ENCODE measurements around the gene BMP8A. TPM values are rescaled to one million over a fixed set of nuclear protein-coding genes. Genes with fewer than 3 reads are reported as not detected.
"Not testable (repeated sequence)": the region's sequence is repeated elsewhere in the genome, so short reads cannot be mapped to it uniquely, and the experiment has no call there.

BMP8A gene
- total RNA-seq, 1 donor, result not detected

DNA sequence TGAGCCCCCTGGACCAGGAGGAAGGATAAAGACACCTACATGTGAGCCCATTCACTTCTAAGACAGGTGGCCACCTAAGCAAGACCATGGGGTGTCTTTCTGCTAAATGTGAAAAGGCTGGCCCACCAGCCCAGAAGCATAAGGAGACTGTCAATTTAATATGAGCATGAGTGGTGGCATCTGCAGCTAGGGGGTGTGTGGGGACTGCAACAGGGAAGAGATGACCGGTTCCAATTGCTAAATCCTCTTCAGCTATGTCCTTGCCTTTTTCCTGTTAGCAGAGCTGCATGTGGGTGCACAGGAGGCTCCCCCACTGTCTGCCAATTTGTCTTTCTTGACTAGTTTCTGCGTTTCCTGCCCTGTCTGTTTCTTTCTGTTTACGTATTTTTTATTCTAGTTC lies 22.3 kb upstream of the BMP8A start:
- TF ChIP-seq, protein P1, sequence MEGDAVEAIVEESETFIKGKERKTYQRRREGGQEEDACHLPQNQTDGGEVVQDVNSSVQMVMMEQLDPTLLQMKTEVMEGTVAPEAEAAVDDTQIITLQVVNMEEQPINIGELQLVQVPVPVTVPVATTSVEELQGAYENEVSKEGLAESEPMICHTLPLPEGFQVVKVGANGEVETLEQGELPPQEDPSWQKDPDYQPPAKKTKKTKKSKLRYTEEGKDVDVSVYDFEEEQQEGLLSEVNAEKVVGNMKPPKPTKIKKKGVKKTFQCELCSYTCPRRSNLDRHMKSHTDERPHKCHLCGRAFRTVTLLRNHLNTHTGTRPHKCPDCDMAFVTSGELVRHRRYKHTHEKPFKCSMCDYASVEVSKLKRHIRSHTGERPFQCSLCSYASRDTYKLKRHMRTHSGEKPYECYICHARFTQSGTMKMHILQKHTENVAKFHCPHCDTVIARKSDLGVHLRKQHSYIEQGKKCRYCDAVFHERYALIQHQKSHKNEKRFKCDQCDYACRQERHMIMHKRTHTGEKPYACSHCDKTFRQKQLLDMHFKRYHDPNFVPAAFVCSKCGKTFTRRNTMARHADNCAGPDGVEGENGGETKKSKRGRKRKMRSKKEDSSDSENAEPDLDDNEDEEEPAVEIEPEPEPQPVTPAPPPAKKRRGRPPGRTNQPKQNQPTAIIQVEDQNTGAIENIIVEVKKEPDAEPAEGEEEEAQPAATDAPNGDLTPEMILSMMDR (IDR thresholded peaks at IDR 0.05; ENCODE audit: insufficient read depth, low read length), result no peak
- H3K4me3 ChIP-seq (ENCODE audit: low read depth, low read length), result no peak overlapping the region
- no peak for DNase-seq (ENCODE audit: low read depth)

DNA sequence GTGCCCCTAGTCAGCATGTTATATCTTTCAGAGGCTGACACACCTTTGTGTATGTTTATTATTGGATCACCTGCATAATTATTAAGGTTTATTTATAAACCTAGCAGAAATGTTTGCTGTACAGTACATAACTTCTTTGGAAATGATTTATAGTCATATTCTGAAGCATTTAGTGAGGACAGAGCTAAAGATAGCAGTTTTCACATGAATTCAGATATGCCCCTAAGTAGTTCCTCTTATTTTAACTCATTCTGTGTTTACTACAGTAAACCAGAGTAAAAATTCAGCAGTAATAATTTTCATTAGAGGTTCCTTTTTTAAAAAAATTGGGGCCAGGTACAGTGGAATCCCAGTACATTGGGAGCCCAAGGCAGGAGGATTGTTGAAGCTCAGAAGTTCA lies 21.4 kb upstream of the BMP8A start:
- TF ChIP-seq, protein P1 (IDR thresholded peaks at IDR 0.05; ENCODE audit: insufficient read depth, low read length), result no peak
- H3K4me3 ChIP-seq (ENCODE audit: low read depth, low read length), result no peak overlapping the region
- no peak for DNase-seq (ENCODE audit: low read depth)

GRCh38 chr1:39472826-39473225 lies 18.6 kb upstream of the BMP8A start:
- TF ChIP-seq, protein P1 (IDR thresholded peaks at IDR 0.05; ENCODE audit: insufficient read depth, low read length), result no peak
- H3K4me3 ChIP-seq (ENCODE audit: low read depth, low read length), result no peak overlapping the region
- DNase-seq (ENCODE audit: low read depth), result no peak

DNA sequence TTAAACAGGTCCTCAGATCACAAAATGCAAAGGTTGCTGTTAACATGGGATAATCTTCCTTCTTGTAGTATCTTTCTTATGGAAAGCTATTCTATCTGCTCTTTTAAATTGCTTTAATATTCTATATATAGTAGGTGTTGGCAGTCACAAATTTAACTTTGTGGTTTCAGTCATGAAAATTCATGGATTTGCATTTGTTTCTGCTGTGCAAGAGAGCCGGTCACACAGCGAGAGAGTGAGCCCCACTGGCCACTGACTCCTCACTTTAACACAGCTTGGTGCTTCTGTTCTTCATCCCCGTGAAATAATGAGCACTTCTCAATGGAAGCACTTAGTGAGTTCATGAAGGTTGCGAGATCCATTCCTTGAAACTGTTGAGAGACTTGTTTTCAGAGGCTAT lies 18.1 kb upstream of the BMP8A start:
- TF ChIP-seq, protein P1 (IDR thresholded peaks at IDR 0.05; ENCODE audit: insufficient read depth, low read length), result no peak
- no peak overlapping the region for H3K4me3 ChIP-seq (ENCODE audit: low read depth, low read length)
- DNase-seq (ENCODE audit: low read depth), result no peak

- no peak for DNase-seq (ENCODE audit: low read depth)
- H3K4me3 ChIP-seq (ENCODE audit: low read depth, low read length), result no peak overlapping the region
- TF ChIP-seq, protein P1 (IDR thresholded peaks at IDR 0.05; ENCODE audit: insufficient read depth, low read length), result no peak
Observed at GRCh38 chr1:39474810-39475209, 16.6 kb upstream of the BMP8A start.

DNA sequence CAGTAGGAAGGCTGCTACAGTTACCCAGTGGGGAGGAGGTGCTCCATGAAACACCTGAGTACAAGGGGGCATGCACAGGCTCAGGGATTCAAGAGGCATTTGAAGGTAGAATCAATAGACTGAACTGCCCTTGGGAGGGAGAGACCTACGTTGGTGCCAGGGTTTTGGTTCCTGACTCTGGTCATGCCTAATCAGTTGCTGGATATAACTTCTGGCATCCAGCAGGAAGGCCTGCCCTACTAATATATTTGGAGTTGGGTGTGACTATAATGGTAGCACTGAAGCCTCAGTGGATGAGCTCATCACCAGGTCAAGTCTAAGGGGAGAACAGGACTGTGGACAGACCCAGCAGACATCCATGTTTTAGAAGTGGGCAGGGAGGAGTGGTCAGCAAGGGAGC lies 15.9 kb upstream of the BMP8A start:
- H3K4me3 ChIP-seq (ENCODE audit: low read depth, low read length); DNase-seq (ENCODE audit: low read depth): not testable (repeated sequence)

- TF ChIP-seq, protein P1 (IDR thresholded peaks at IDR 0.05; ENCODE audit: insufficient read depth, low read length), result no peak
- H3K4me3 ChIP-seq (ENCODE audit: low read depth, low read length), result no peak overlapping the region
- peak; percentile 11 for DNase-seq (ENCODE audit: low read depth)
Observed at GRCh38 chr1:39478126-39478915, 13.1 kb upstream of the BMP8A start.

Measured in fibroblast of the aortic adventitia (primary cell).